ENCODE results near the gene ZBTB34. TPM values are rescaled to one million over a fixed set of nuclear protein-coding genes. Genes with fewer than 3 reads are reported as not detected.

Gene ZBTB34
- total RNA-seq, 5 donors from 2014 or later (not counting 1 experiment from before 2014, with no cell fraction given): 5.4 to 8.7 (median 7.9) TPM

DNA sequence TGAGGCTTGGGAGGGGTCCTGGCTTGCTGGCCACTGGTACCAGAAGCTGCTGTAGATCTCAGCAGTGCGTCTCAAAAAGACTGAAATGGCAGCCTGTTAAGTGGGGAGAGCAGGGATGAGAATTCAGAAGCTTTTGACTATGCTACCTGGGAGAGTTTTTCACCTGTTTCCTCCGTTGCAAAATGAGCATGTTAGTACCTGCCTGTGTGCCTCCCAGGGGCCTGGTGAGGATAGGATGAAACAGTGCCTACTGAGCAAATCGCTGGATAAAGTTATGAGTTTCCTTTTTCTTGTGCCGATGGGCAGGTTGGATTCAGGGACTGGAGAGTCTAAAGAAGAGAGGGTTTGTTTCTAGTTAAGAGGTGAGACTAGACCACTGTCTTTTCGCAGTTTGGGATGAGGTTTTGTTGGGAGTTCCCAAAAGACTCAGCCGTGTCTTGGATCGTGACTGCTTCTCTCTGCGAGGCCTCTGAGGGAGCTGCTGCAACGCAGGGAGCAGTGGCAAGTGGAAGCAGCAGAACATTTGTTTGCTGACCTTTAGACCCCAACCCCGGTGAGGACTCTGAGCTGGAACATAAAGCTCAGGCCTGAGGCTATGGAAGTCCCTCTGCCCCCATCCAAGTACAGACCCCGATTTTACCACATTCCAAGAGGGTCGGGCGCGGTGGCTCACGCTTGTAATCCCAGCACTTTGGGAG, 55.6 kb downstream of the ZBTB34 start:
- peaks cover 4% of the 10 kb centered on the region for H3K36me3 Mint-ChIP-seq
- 93% methylated on average over 8 of the region's 15 CpGs for WGBS (ENCODE audit: insufficient coverage)
- ATAC-seq (replicated peaks in 1 of 4): no peak

DNA sequence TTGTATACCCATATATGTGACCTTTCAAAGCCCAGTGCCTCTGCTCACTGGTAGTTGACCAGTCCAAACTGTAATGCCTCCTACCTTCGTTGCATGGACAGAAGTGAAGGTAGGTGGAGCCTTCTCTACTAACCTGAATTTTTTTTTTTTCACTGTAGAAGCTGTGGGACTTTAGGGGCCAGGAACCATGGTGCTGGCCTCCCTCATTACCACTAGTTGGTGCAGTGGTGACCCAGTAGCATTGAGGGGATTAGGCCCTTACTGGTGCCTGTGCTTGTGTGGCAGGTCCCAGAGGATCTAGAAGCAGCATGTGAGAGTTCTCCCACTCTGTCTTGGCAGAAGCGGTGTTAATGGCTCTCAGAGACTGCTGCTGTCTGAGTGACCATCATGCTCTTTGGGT, 56.5 kb downstream of the ZBTB34 start:
- Histone ChIP-seq H3K9me3 (no peaks in the 10 kb centered on the region), H3K36me3 (ENCODE audit: control insufficient read depth in 2 of 2, extremely low read depth in 1 of 2, insufficient read depth in 1 of 2, low read length in 1 of 2) (no peaks in the 10 kb centered on the region), H3K27ac (ENCODE audit: low read length) (no peak overlapping the region), H3K4me3 (ENCODE audit: control insufficient read depth in 1 of 2, extremely low read depth in 1 of 2, low read length in 1 of 2) (no peak overlapping the region), H3K4me1 (ENCODE audit: control insufficient read depth in 1 of 2, extremely low read depth in 1 of 2, insufficient read depth in 2 of 2, low read length in 2 of 2) (peaks cover 2 to 14% of the 10 kb centered on the region in 2 experiments), H3K27me3 (replicated peaks in 1 of 2; ENCODE audit: control insufficient read depth in 2 of 2, extremely low read depth in 1 of 2, insufficient read depth in 2 of 2, low read length in 1 of 2) (peaks cover 0 to 7% of the 10 kb centered on the region in 2 experiments)
- Mint-ChIP-seq H3K4me1 (peaks cover 7 to 9% (median 8%) of the 10 kb centered on the region in 3 donors), H3K36me3 (peaks cover 6% of the 10 kb centered on the region), H3K4me3 (peak overlapping the region in 2 of 3 donors; percentile 10 to 17), H3K27me3 (peaks cover 0 to 11% of the 10 kb centered on the region in 2 donors), H3K9me3 (peaks cover 0 to 3% (median 0%) of the 10 kb centered on the region in 3 donors), H3K27ac (no peak overlapping the region)
- 100% methylated on average over 1 of the region's 2 CpGs for WGBS (ENCODE audit: insufficient coverage)
- DNase-seq (no peak), ATAC-seq (replicated peaks in 1 of 4) (no peak)
- ChIA-PET POLR2A (interaction anchor here in 1 of 2 donors (0.7 kb wide), 1 partner anchor 363 kb away, joined by 4 read pairs; no protein-coding TSS in a partner anchor), CTCF (interaction anchor here in 1 of 2 donors (0.9 kb wide), 1 partner anchor 57 kb away, joined by 4 read pairs; no protein-coding TSS in a partner anchor)

More for the DNA sequence above, 55.6 kb downstream of the ZBTB34 start:
- no peak overlapping the region for H3K4me3 ChIP-seq (ENCODE audit: control insufficient read depth in 1 of 2, extremely low read depth in 1 of 2, low read length in 1 of 2)
- H3K4me1 ChIP-seq (ENCODE audit: control insufficient read depth in 1 of 2, extremely low read depth in 1 of 2, insufficient read depth in 2 of 2, low read length in 2 of 2): peaks cover 2 to 14% of the 10 kb centered on the region in 2 experiments
- CTCF ChIA-PET: no interaction called here
- DNase-seq: no peak
- H3K36me3 ChIP-seq (ENCODE audit: control insufficient read depth in 2 of 2, extremely low read depth in 1 of 2, insufficient read depth in 1 of 2, low read length in 1 of 2): no peaks in the 10 kb centered on the region
- Mint-ChIP-seq H3K27me3 (peaks cover 0 to 6% of the 10 kb centered on the region in 2 donors), H3K4me3 (peak overlapping the region; percentile 61 to 73 (median 70)), H3K4me1 (peaks cover 7 to 9% (median 8%) of the 10 kb centered on the region in 3 donors), H3K27ac (peak overlapping the region; percentile 24 to 41), H3K9me3 (peaks cover 0 to 4% (median 2%) of the 10 kb centered on the region in 3 donors)
- POLR2A ChIA-PET: interaction anchor here in 1 of 2 donors (1.6 kb wide), 1 partner anchor 309 kb away, joined by 3 read pairs; no protein-coding TSS in a partner anchor
- peaks cover 0 to 7% of the 10 kb centered on the region in 2 experiments for H3K27me3 ChIP-seq (replicated peaks in 1 of 2; ENCODE audit: control insufficient read depth in 2 of 2, extremely low read depth in 1 of 2, insufficient read depth in 2 of 2, low read length in 1 of 2)
- H3K27ac ChIP-seq (ENCODE audit: low read length): no peak overlapping the region
- no peaks in the 10 kb centered on the region for H3K9me3 ChIP-seq

DNA sequence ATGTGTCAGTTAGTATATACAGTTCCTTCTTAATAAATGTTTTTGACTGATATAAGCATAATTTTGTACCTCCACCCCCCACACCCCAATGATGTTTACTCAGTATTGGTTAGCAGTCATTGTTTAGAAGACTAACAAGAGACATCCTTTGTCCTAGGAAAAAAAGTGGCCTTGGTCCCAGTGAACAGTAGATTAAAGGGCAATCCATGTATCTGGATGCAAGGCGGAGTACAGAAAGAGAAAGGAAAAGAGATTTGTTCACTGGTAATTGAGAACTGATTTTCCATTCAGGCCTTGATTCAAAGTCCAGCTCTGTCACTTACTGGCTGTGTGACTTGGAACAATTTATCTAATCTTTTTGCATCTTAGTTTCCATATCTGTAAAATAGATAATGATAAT, 58.8 kb downstream of the ZBTB34 start:
- ChIA-PET CTCF (no interaction called here), POLR2A (no interaction called here)
- Mint-ChIP-seq H3K4me1 (peaks cover 7 to 9% (median 7%) of the 10 kb centered on the region in 3 donors), H3K4me3 (no peak overlapping the region), H3K27me3 (peaks cover 0 to 14% of the 10 kb centered on the region in 2 donors), H3K27ac (no peak overlapping the region), H3K9me3 (no peaks in the 10 kb centered on the region), H3K36me3 (peaks cover 6% of the 10 kb centered on the region)
- Histone ChIP-seq H3K4me1 (ENCODE audit: control insufficient read depth in 1 of 2, extremely low read depth in 1 of 2, insufficient read depth in 2 of 2, low read length in 2 of 2) (peaks cover 2 to 11% of the 10 kb centered on the region in 2 experiments), H3K27me3 (replicated peaks in 1 of 2; ENCODE audit: control insufficient read depth in 2 of 2, extremely low read depth in 1 of 2, insufficient read depth in 2 of 2, low read length in 1 of 2) (peaks cover 0 to 3% of the 10 kb centered on the region in 2 experiments), H3K4me3 (ENCODE audit: control insufficient read depth in 1 of 2, extremely low read depth in 1 of 2, low read length in 1 of 2) (no peak overlapping the region), H3K36me3 (ENCODE audit: control insufficient read depth in 2 of 2, extremely low read depth in 1 of 2, insufficient read depth in 1 of 2, low read length in 1 of 2) (no peaks in the 10 kb centered on the region), H3K27ac (ENCODE audit: low read length) (no peak overlapping the region), H3K9me3 (no peaks in the 10 kb centered on the region)
- DNase-seq (no peak), ATAC-seq (replicated peaks in 1 of 4) (no peak)
- WGBS (ENCODE audit: insufficient coverage): 78% methylated on average over 1 of the region's 1 CpG

DNA sequence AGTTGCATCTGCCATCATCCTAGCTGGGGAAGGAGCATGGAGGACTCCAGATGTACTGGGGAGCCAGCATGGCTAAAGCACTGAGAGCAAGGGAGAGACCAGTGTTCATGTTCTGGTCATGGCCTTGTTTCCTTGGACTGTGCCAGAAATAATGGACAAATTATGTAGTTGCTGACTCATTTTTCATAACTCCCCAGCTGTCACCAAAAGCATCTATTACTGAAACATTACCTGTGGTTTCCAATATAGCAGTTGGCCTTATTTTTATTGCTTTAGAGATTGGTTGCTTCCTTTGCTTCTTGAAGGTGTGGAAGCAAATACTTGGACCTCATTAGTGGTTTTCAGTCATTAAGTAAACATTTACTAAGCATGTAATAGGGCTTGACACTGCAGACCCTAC, 65.4 kb downstream of the ZBTB34 start:
- no peak overlapping the region for H3K27ac ChIP-seq (ENCODE audit: low read length)
- no peaks in the 10 kb centered on the region for H3K4me1 ChIP-seq (ENCODE audit: control insufficient read depth in 1 of 2, extremely low read depth in 1 of 2, insufficient read depth in 2 of 2, low read length in 2 of 2)
- ATAC-seq (replicated peaks in 1 of 4) (no peak), DNase-seq (no peak)
- Mint-ChIP-seq H3K4me1 (no peaks in the 10 kb centered on the region), H3K36me3 (peaks cover 3% of the 10 kb centered on the region), H3K27me3 (peaks cover 0 to 9% of the 10 kb centered on the region in 2 donors), H3K27ac (no peak overlapping the region), H3K9me3 (no peaks in the 10 kb centered on the region), H3K4me3 (no peak overlapping the region)
- ChIA-PET POLR2A (no interaction called here), CTCF (no interaction called here)
- no peak overlapping the region for H3K4me3 ChIP-seq (ENCODE audit: control insufficient read depth in 1 of 2, extremely low read depth in 1 of 2, low read length in 1 of 2)
- no peaks in the 10 kb centered on the region for H3K27me3 ChIP-seq (replicated peaks in 1 of 2; ENCODE audit: control insufficient read depth in 2 of 2, extremely low read depth in 1 of 2, insufficient read depth in 2 of 2, low read length in 1 of 2)
- H3K9me3 ChIP-seq: peaks cover under 1% of the 10 kb centered on the region
- no peaks in the 10 kb centered on the region for H3K36me3 ChIP-seq (ENCODE audit: control insufficient read depth in 2 of 2, extremely low read depth in 1 of 2, insufficient read depth in 1 of 2, low read length in 1 of 2)

GRCh38 chr9:126926364-126926763, 65.9 kb downstream of the ZBTB34 start:
- Histone ChIP-seq H3K27me3 (replicated peaks in 1 of 2; ENCODE audit: control insufficient read depth in 2 of 2, extremely low read depth in 1 of 2, insufficient read depth in 2 of 2, low read length in 1 of 2) (no peaks in the 10 kb centered on the region), H3K9me3 (peaks cover 2% of the 10 kb centered on the region), H3K4me1 (ENCODE audit: control insufficient read depth in 1 of 2, extremely low read depth in 1 of 2, insufficient read depth in 2 of 2, low read length in 2 of 2) (no peaks in the 10 kb centered on the region), H3K36me3 (ENCODE audit: control insufficient read depth in 2 of 2, extremely low read depth in 1 of 2, insufficient read depth in 1 of 2, low read length in 1 of 2) (no peaks in the 10 kb centered on the region), H3K4me3 (ENCODE audit: control insufficient read depth in 1 of 2, extremely low read depth in 1 of 2, low read length in 1 of 2) (no peak overlapping the region), H3K27ac (ENCODE audit: low read length) (no peak overlapping the region)
- no peak overlapping the region for H3K27ac Mint-ChIP-seq
- ATAC-seq (replicated peaks in 1 of 4) (no peak), DNase-seq (no peak)
- H3K27me3 Mint-ChIP-seq: peaks cover 0 to 10% of the 10 kb centered on the region in 2 donors
- no peaks in the 10 kb centered on the region for H3K4me1 Mint-ChIP-seq
- H3K4me3 Mint-ChIP-seq: no peak overlapping the region
- no peaks in the 10 kb centered on the region for H3K9me3 Mint-ChIP-seq
- CTCF ChIA-PET: no interaction called here
- 95% methylated on average over 2 of the region's 2 CpGs for WGBS (ENCODE audit: insufficient coverage)
- POLR2A ChIA-PET: interaction anchor here in 1 of 2 donors (0.5 kb wide), 1 partner anchor 76 kb away, joined by 3 read pairs; no protein-coding TSS in a partner anchor
- no peaks in the 10 kb centered on the region for H3K36me3 Mint-ChIP-seq

DNA sequence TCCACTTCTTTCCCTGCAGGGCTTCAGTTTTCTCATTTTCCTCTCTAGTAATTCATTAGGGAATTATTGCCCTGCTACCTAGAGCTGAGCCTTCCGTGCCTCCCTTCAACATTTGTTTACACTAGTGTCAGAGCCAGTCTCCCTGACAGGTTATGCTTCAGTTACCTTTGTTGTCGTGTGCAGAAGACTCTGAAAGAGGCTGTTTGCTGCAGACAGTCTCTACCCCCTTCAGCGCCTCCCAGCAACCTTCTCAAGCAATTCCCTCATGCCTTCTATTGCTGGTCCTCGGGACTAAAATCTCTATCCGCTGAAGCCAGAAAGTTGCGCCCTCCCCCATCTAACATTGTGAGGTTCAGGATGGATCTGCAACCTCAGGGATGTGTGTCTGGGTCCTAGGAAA, 67.0 kb downstream of the ZBTB34 start:
- H3K4me1 Mint-ChIP-seq: no peaks in the 10 kb centered on the region
- DNase-seq (no peak), ATAC-seq (replicated peaks in 1 of 4) (no peak)
- H3K27ac Mint-ChIP-seq: no peak overlapping the region
- H3K9me3 Mint-ChIP-seq: no peaks in the 10 kb centered on the region
- H3K9me3 ChIP-seq: peaks cover 2% of the 10 kb centered on the region
- no peaks in the 10 kb centered on the region for H3K36me3 Mint-ChIP-seq
- no peak overlapping the region for H3K4me3 Mint-ChIP-seq
- H3K27me3 ChIP-seq (replicated peaks in 1 of 2; ENCODE audit: control insufficient read depth in 2 of 2, extremely low read depth in 1 of 2, insufficient read depth in 2 of 2, low read length in 1 of 2): no peaks in the 10 kb centered on the region
- no peak overlapping the region for H3K27ac ChIP-seq (ENCODE audit: low read length)
- H3K27me3 Mint-ChIP-seq: peaks cover 0 to 6% of the 10 kb centered on the region in 2 donors
- ChIA-PET CTCF (interaction anchor here in 1 of 2 donors (0.6 kb wide), 1 partner anchor 1156 kb away, joined by 4 read pairs; no protein-coding TSS in a partner anchor), POLR2A (no interaction called here)
- no peaks in the 10 kb centered on the region for H3K36me3 ChIP-seq (ENCODE audit: control insufficient read depth in 2 of 2, extremely low read depth in 1 of 2, insufficient read depth in 1 of 2, low read length in 1 of 2)
- WGBS (ENCODE audit: insufficient coverage): 67% methylated on average over 1 of the region's 6 CpGs
- H3K4me1 ChIP-seq (ENCODE audit: control insufficient read depth in 1 of 2, extremely low read depth in 1 of 2, insufficient read depth in 2 of 2, low read length in 2 of 2): no peaks in the 10 kb centered on the region
- H3K4me3 ChIP-seq (ENCODE audit: control insufficient read depth in 1 of 2, extremely low read depth in 1 of 2, low read length in 1 of 2): no peak overlapping the region

Measured in T-cell (primary cell).